ENCODE results near the gene PSMG3. TPM values are rescaled to one million over a fixed set of nuclear protein-coding genes. Genes with fewer than 3 reads are reported as not detected.

PSMG3 gene
- total RNA-seq, 2 donors from 2014 or later, result 50.0 to 51.6 TPM

DNA sequence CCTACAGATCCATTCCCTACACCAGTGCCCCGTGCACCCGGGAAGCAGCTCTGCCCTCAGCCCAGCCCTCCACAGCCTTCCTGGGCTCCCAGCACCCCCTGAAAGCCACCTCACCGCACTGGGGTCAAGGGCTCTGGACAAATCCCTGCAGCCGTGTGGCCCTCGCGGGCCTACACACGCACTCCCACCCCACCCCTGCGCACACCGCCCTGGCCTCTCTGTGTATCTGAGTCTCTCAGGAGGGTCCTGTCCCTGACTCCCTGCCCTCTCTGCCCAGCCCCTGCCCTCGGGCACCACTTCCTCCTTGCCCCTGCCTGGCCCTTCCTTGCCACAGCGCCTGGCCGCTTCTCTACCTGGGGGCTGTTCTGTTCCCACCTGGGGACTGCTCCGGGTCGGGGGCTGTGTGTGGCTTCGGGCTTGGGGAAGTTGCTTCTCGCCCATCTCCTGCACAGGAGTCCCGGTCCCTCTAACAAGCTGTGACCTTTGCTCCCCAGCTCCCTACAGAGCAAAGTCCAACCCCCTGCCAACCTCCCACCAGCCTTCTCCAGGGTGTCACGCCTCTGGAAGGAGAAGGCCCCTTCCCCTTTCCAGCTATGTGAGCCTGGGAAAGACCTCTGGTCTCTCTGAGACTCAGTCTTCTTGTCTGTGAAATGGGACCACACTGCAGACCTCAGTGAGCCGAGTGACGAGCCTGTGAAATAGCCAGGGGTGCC, 15.3 kb downstream of the PSMG3 start:
- 81% methylated on average over 20 of the region's 20 CpGs for WGBS
- no peaks in the 10 kb centered on the region for H3K27me3 ChIP-seq (replicated peaks; ENCODE audit: insufficient read depth)
- H3K27ac ChIP-seq, result peak overlapping the region; percentile 83 to 85
- intact Hi-C loops (cut with DNase I), result loop anchor here (5.0 kb wide), 1 partner anchor 52 kb away; the partner anchor contains the start of gene INTS1
- TF ChIP-seq POLR2AphosphoS5 (IDR thresholded peaks at IDR 0.05) (no peak), CTCF (IDR thresholded peaks at IDR 0.05) (no peak), POLR2A (IDR thresholded peaks at IDR 0.05) (no peak)
- no peaks in the 10 kb centered on the region for H3K9me3 ChIP-seq
- DNase-seq (ENCODE audit: low spot score), result no peak
- no peak overlapping the region for H3K4me3 ChIP-seq
- H3K36me3 ChIP-seq, result no peaks in the 10 kb centered on the region
- peaks cover 19% of the 10 kb centered on the region for H3K4me1 ChIP-seq (replicated peaks)

GRCh38 chr7:1553512-1554210, 16.2 kb downstream of the PSMG3 start:
- Histone ChIP-seq H3K27me3 (replicated peaks; ENCODE audit: insufficient read depth) (no peaks in the 10 kb centered on the region), H3K36me3 (no peaks in the 10 kb centered on the region), H3K27ac (no peak overlapping the region), H3K9me3 (no peaks in the 10 kb centered on the region), H3K4me1 (replicated peaks) (peaks cover 13% of the 10 kb centered on the region), H3K4me3 (no peak overlapping the region)
- TF ChIP-seq POLR2A (IDR thresholded peaks at IDR 0.05), result no peak
- no peak for TF ChIP-seq CTCF (IDR thresholded peaks at IDR 0.05)
- no peak for TF ChIP-seq POLR2AphosphoS5 (IDR thresholded peaks at IDR 0.05)
- intact Hi-C loops (cut with DNase I), result loop anchor here (5.0 kb wide), 1 partner anchor 51 kb away; the partner anchor contains the start of gene INTS1
- DNase-seq (ENCODE audit: low spot score), result no peak
- 87% methylated on average over 24 of the region's 28 CpGs for WGBS

- Histone ChIP-seq H3K4me3 (no peak overlapping the region), H3K27me3 (replicated peaks; ENCODE audit: insufficient read depth) (no peaks in the 10 kb centered on the region), H3K4me1 (replicated peaks) (peaks cover 7% of the 10 kb centered on the region), H3K27ac (no peak overlapping the region), H3K9me3 (no peaks in the 10 kb centered on the region), H3K36me3 (no peaks in the 10 kb centered on the region)
- no peak for TF ChIP-seq CTCF (IDR thresholded peaks at IDR 0.05)
- no peak for TF ChIP-seq POLR2AphosphoS5 (IDR thresholded peaks at IDR 0.05)
- 83% methylated on average over 7 of the region's 7 CpGs for WGBS
- intact Hi-C loops (cut with DNase I), result loop anchor here (5.0 kb wide), 1 partner anchor 50 kb away; the partner anchor contains the start of gene INTS1
- no peak for DNase-seq (ENCODE audit: low spot score)
Measured at GRCh38 chr7:1552200-1552599, 17.6 kb downstream of the PSMG3 start.

DNA sequence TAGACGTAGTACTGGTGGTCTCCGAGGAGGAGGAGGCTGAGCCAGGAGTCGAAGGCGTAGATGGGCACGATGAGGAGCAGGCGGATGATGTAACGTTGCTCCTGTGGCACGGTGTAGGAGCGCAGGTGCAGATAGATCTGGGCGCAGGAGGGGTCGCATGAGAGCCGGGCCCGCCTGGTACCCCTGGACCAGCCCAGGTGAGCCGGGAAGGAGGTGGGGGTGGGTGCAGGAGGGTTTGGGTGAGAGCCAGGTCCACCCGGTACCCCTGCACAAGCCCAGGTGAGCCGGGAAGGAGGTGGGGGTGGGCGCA, 19.0 kb downstream of the PSMG3 start:
- Histone ChIP-seq H3K9me3 (no peaks in the 10 kb centered on the region), H3K4me1 (replicated peaks) (peaks cover 3% of the 10 kb centered on the region), H3K27ac (no peak overlapping the region), H3K4me3 (no peak overlapping the region), H3K36me3 (no peaks in the 10 kb centered on the region), H3K27me3 (replicated peaks; ENCODE audit: insufficient read depth) (no peaks in the 10 kb centered on the region)
- DNase-seq (ENCODE audit: low spot score), result no peak
- WGBS, result 96% methylated on average over 14 of the region's 17 CpGs
- TF ChIP-seq POLR2AphosphoS5 (IDR thresholded peaks at IDR 0.05), result no peak
- no peak for TF ChIP-seq POLR2A (IDR thresholded peaks at IDR 0.05)
- TF ChIP-seq CTCF (IDR thresholded peaks at IDR 0.05), result no peak
- intact Hi-C loops (cut with DNase I), result loop anchor here (5.0 kb wide), 1 partner anchor 48 kb away; the partner anchor contains the start of gene INTS1

All from prostate gland (tissue), 2 donors.